Smooth muscle cell (in vitro differentiated cells): ENCODE data around the gene DVL2. TPM values are rescaled to one million over a fixed set of nuclear protein-coding genes. Genes with fewer than 3 reads are reported as not detected.

ENCODE experiments used
- DNase-seq: peaks from one replicate; lab custom pipeline; 2025; ENCODE audit not compliant: unreplicated experiment; lab: John Stamatoyannopoulos, UW
- H2AFZ ChIP-seq: fragments of 200-600 bp; sonication (generic); 2 replicates; pipeline ENCODE4 v1.6.0; 2016; ENCODE audit warnings: antibody characterized with exemption, low read depth, mild to moderate bottlenecking
- H3F3A ChIP-seq: fragments of 200-600 bp; sonication (generic); 2 replicates; pipeline ENCODE4 v1.6.0; 2017; ENCODE audit warnings: antibody characterized with exemption, low read depth
- H3K27ac ChIP-seq: fragments of 200-600 bp; sonication (generic); 2 replicates; pipeline ENCODE4 v1.5.1; 2016; ENCODE audit warnings: low read depth, mild to moderate bottlenecking
- H3K27me3 ChIP-seq: fragments of 200-600 bp; sonication (generic); 2 replicates; pipeline ENCODE4 v1.6.1; 2016; ENCODE audit warnings: low read depth, mild to moderate bottlenecking
- H3K36me3 ChIP-seq: fragments of 200-600 bp; sonication (generic); 2 replicates; pipeline ENCODE4 v1.5.1; 2016; ENCODE audit warnings: low read depth
- H3K4me1 ChIP-seq: fragments of 200-600 bp; sonication (generic); 2 replicates; pipeline ENCODE4 v1.5.1; 2016; ENCODE audit warnings: low read depth
- H3K4me2 ChIP-seq: fragments of 200-600 bp; sonication (generic); 2 replicates; pipeline ENCODE4 v1.6.0; 2016; ENCODE audit warnings: mild to moderate bottlenecking
- H3K4me3 ChIP-seq: fragments of 200-600 bp; sonication (generic); 2 replicates; pipeline ENCODE4 v1.5.1; 2016; ENCODE audit warnings: mild to moderate bottlenecking
- H3K79me2 ChIP-seq: fragments of 200-600 bp; sonication (generic); 2 replicates; pipeline ENCODE4 v1.6.0; 2016; ENCODE audit warnings: low read depth, mild to moderate bottlenecking
- H3K9ac ChIP-seq: fragments of 200-600 bp; sonication (generic); 2 replicates; pipeline ENCODE4 v1.6.0; 2016; ENCODE audit warnings: low read depth
- H3K9me3 ChIP-seq: fragments of 200-600 bp; sonication (generic); replicated peaks from 2 replicates; pipeline ENCODE4 v1.5.1; 2016; ENCODE audit warnings: low read depth
- H4K20me1 ChIP-seq: fragments of 200-600 bp; sonication (generic); 2 replicates; pipeline ENCODE4 v1.6.0; 2016; ENCODE audit warnings: low read depth
- WGBS: methylation state at CpG from one replicate; pipeline ENCODE4 v1.1.7; 2016; ENCODE audit warnings: low lambda C conversion rate; 5-methylcytosine and 5-hydroxymethylcytosine counted together
- polyA plus RNA-seq: library from polyadenylated mRNA; unstranded; fragments of >200 nt; fragmentation: Nextera tagmentation; extraction: Ambion mirVana; gene quantifications from 2 replicates; pipeline ENCODE4 v1.2.1, GENCODE V29; 2016
- total RNA-seq: library from RNA; depleted of rRNA; stranded (reverse); fragments of >200 nt; gene quantifications from 2 replicates; pipeline ENCODE4 v1.2.3, GENCODE V29; 2014
- TF ChIP-seq, protein P1 (sequence below): fragments of 200-600 bp; sonication (generic); IDR thresholded peaks from 2 replicates; pipeline ENCODE4 v1.5.1; 2017; ENCODE audit warnings: borderline replicate concordance, mild to moderate bottlenecking, antibody characterized with exemption; ENCODE audit not compliant: insufficient read depth, poor library complexity, severe bottlenecking

The DVL2 gene
- total and polyA plus RNA-seq, 2 experiments from 2014 or later: 31.8 to 49.6 TPM

DNA sequence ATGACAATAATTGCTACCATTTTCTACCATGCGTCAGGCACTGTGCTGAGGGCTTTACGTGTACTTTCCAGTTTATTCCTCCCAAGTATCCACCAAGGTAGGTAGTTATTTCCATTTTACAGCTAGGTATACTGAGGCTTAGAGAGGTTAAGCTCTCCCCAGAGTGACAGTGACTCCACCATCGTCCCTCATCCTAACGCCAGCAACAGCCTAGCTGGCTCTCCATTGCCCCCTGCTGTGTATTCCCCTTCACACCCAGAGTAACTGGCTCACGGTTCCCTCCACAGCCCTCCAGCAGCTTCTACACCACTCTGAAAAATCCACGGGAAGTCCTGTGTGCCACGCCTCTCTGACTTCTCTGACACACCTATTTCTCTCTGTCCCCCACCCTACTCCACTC lies 48.1 kb downstream of the DVL2 start:
- no peaks in the 10 kb centered on the region for H4K20me1 ChIP-seq

DNA sequence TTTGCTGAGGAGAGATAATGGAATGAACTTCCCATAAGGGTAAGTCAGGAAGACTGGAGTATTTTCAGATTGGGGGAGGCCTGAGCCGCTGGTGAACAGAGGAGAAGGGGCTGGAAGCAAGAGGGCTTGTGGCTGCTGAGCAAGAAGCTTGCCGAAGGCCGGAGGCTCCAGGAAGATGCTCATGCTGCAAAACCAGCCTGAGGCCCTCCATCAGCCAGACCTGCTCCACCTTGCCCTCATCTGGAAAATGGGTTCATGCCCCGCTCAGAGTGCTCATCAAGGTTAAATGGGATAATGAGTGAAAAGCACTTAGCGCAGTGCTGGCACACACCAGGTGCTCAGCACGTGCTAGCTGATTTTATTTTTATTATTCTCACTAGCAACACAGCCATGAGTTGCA lies 49.7 kb downstream of the DVL2 start:
- H3K27me3 ChIP-seq: no peaks in the 10 kb centered on the region
- H3F3A ChIP-seq: no peaks in the 10 kb centered on the region
- no peak for DNase-seq
- H3K79me2 ChIP-seq: no peaks in the 10 kb centered on the region
- H3K36me3 ChIP-seq: no peaks in the 10 kb centered on the region
- H3K4me2 ChIP-seq: no peak overlapping the region
- 93% methylated on average over 6 of the region's 6 CpGs for WGBS
- H3K4me3 ChIP-seq: no peak overlapping the region
- no peak overlapping the region for H2AFZ ChIP-seq
- H4K20me1 ChIP-seq: no peaks in the 10 kb centered on the region
- no peaks in the 10 kb centered on the region for H3K9me3 ChIP-seq
- no peaks in the 10 kb centered on the region for H3K4me1 ChIP-seq
- no peak overlapping the region for H3K27ac ChIP-seq
- TF ChIP-seq, protein P1, sequence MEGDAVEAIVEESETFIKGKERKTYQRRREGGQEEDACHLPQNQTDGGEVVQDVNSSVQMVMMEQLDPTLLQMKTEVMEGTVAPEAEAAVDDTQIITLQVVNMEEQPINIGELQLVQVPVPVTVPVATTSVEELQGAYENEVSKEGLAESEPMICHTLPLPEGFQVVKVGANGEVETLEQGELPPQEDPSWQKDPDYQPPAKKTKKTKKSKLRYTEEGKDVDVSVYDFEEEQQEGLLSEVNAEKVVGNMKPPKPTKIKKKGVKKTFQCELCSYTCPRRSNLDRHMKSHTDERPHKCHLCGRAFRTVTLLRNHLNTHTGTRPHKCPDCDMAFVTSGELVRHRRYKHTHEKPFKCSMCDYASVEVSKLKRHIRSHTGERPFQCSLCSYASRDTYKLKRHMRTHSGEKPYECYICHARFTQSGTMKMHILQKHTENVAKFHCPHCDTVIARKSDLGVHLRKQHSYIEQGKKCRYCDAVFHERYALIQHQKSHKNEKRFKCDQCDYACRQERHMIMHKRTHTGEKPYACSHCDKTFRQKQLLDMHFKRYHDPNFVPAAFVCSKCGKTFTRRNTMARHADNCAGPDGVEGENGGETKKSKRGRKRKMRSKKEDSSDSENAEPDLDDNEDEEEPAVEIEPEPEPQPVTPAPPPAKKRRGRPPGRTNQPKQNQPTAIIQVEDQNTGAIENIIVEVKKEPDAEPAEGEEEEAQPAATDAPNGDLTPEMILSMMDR: no peak
- H3K9ac ChIP-seq: no peak overlapping the region

More for the DNA sequence above, 48.1 kb downstream of the DVL2 start:
- no peaks in the 10 kb centered on the region for H3K79me2 ChIP-seq
- no peak overlapping the region for H3K4me3 ChIP-seq
- no peaks in the 10 kb centered on the region for H3K27me3 ChIP-seq
- H2AFZ ChIP-seq: no peak overlapping the region
- H3K9ac ChIP-seq: no peak overlapping the region
- H3K9me3 ChIP-seq: no peaks in the 10 kb centered on the region
- no peak for DNase-seq
- H3K4me1 ChIP-seq: no peaks in the 10 kb centered on the region
- H3F3A ChIP-seq: no peaks in the 10 kb centered on the region
- no peak overlapping the region for H3K27ac ChIP-seq
- no peaks in the 10 kb centered on the region for H3K36me3 ChIP-seq
- TF ChIP-seq, protein P1: peak; percentile 6
- no peak overlapping the region for H3K4me2 ChIP-seq
- 87% methylated on average over 7 of the region's 7 CpGs for WGBS

DNA sequence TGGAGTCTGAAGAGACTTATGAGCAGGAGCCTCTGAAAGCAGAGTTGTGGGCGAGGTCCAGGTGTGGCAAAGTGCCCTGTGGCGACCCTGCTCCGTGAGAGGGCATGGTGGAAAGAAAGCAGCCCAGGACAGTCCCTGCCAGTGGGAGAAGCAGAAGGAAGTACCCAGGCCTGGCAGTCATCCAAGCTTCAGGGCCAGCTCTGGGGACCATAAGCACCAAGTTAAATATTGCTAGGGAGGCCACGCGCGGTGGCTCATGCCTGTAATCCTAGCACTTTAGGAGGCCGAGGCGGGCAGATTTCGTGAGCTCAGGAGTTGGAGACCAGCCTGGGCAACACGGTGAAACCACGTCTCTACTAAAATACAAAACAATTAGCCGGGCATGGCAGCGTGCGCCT lies 50.2 kb downstream of the DVL2 start:
- 93% methylated on average over 14 of the region's 14 CpGs for WGBS
- H3K27ac ChIP-seq: no peak overlapping the region

More for the DNA sequence above, 50.2 kb downstream of the DVL2 start:
- H3K27me3 ChIP-seq: no peaks in the 10 kb centered on the region
- no peaks in the 10 kb centered on the region for H3F3A ChIP-seq
- no peak overlapping the region for H3K4me3 ChIP-seq
- H3K36me3 ChIP-seq: no peaks in the 10 kb centered on the region
- DNase-seq: no peak
- no peak overlapping the region for H2AFZ ChIP-seq
- H4K20me1 ChIP-seq: no peaks in the 10 kb centered on the region
- no peaks in the 10 kb centered on the region for H3K4me1 ChIP-seq
- H3K9ac ChIP-seq: no peak overlapping the region
- H3K9me3 ChIP-seq: no peaks in the 10 kb centered on the region
- H3K4me2 ChIP-seq: no peak overlapping the region
- TF ChIP-seq, protein P1: no peak
- H3K79me2 ChIP-seq: no peaks in the 10 kb centered on the region
